C4-2B (cell line): ENCODE data around the gene CREB5.

Experiments used
- ZFX ChIP-seq: fragments of 450-650 bp; IDR thresholded peaks from 2 replicates; pipeline ENCODE4 v1.6.1; 2017
- TF ChIP-seq, protein P1 (sequence below): fragments of 450-650 bp; conservative IDR thresholded peaks from 2 replicates; pipeline ENCODE4 v1.5.1; 2017; ENCODE audit warnings: mild to moderate bottlenecking

- TF ChIP-seq, protein P1, sequence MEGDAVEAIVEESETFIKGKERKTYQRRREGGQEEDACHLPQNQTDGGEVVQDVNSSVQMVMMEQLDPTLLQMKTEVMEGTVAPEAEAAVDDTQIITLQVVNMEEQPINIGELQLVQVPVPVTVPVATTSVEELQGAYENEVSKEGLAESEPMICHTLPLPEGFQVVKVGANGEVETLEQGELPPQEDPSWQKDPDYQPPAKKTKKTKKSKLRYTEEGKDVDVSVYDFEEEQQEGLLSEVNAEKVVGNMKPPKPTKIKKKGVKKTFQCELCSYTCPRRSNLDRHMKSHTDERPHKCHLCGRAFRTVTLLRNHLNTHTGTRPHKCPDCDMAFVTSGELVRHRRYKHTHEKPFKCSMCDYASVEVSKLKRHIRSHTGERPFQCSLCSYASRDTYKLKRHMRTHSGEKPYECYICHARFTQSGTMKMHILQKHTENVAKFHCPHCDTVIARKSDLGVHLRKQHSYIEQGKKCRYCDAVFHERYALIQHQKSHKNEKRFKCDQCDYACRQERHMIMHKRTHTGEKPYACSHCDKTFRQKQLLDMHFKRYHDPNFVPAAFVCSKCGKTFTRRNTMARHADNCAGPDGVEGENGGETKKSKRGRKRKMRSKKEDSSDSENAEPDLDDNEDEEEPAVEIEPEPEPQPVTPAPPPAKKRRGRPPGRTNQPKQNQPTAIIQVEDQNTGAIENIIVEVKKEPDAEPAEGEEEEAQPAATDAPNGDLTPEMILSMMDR, result no peak
- TF ChIP-seq ZFX, result no peak
Observed at GRCh38 chr7:28588602-28589001, 176.3 kb downstream of the CREB5 start.
